CD14-positive monocyte (primary cell): Measurements from ENCODE around the gene NRF1. TPM values are rescaled to one million over a fixed set of nuclear protein-coding genes. Genes with fewer than 3 reads are reported as not detected.
A peak's percentile ranks its signal among the peaks of the same experiment; 100 is the strongest.

ENCODE experiments used
- DNase-seq, 3 donors: peaks; one replicate each; pipeline ENCODE4 v3.0.0-alpha.2; 2011 to 2022
- H2AFZ ChIP-seq: 2 replicates; pipeline ENCODE4 v1.6.0; 2012; ENCODE audit warnings: mild to moderate bottlenecking, low read depth, low read length, inconsistent platforms; ENCODE audit not compliant: insufficient read depth, poor library complexity, severe bottlenecking
- H3K27ac ChIP-seq, 2 donors: 1 replicate in 1 of 2; 2 replicates in 1 of 2; pipeline ENCODE4 v1.5.1; 2012 to 2013; ENCODE audit warnings: low read length in 2 of 2, control low read depth in 1 of 2, inconsistent platforms in 1 of 2, low read depth in 1 of 2, mild to moderate bottlenecking in 1 of 2
- H3K27me3 ChIP-seq, 2 donors: one replicate each; pipeline versions ENCODE4 v1.6.0 to v1.6.1; 2011 to 2013; ENCODE audit warnings: low read length in 2 of 2; ENCODE audit not compliant: control insufficient read depth in 2 of 2, insufficient read depth in 2 of 2
- H3K36me3 ChIP-seq, 2 donors: replicated peaks in 1 of 2; 1 replicate in 1 of 2; 2 replicates in 1 of 2; pipeline versions ENCODE4 v1.5.1 to v1.6.1; 2012 to 2013; ENCODE audit warnings: low read length in 2 of 2, control low read depth in 1 of 2, inconsistent platforms in 1 of 2, mild to moderate bottlenecking in 1 of 2; ENCODE audit not compliant: insufficient read depth in 2 of 2, control insufficient read depth in 1 of 2
- H3K4me1 ChIP-seq, 2 donors: 1 replicate in 1 of 2; 2 replicates in 1 of 2; pipeline versions ENCODE4 v1.5.1 to v1.6.1; 2012 to 2013; ENCODE audit warnings: low read length in 2 of 2, control low read depth in 1 of 2, inconsistent platforms in 1 of 2, mild to moderate bottlenecking in 1 of 2, moderate library complexity in 1 of 2; ENCODE audit not compliant: insufficient read depth in 2 of 2, control insufficient read depth in 1 of 2
- H3K4me2 ChIP-seq: replicated peaks from 2 replicates; pipeline ENCODE3; 2012; ENCODE audit warnings: low read length, moderate library complexity, mild to moderate bottlenecking; ENCODE audit not compliant: poor library complexity, severe bottlenecking; ENCODE audit errors: extremely low read depth
- H3K4me3 ChIP-seq, 3 experiments: fragments of 200-600 bp in 1 of 3; sonication (generic) in 1 of 3; replicated peaks in 1 of 3; 1 replicate in 2 of 3; 2 replicates in 1 of 3; pipeline ENCODE4 v1.5.1; 2011 to 2013; ENCODE audit warnings: low read length in 3 of 3, mild to moderate bottlenecking in 3 of 3, control low read depth in 2 of 3, low read depth in 2 of 3, inconsistent platforms in 1 of 3, moderate library complexity in 1 of 3
- H3K79me2 ChIP-seq: 2 replicates; pipeline ENCODE4 v1.6.0; 2012; ENCODE audit warnings: mild to moderate bottlenecking, control low read depth, inconsistent platforms, low read length, moderate library complexity; ENCODE audit not compliant: insufficient read depth
- H3K9ac ChIP-seq: 2 replicates; pipeline ENCODE4 v1.6.0; 2017; ENCODE audit warnings: low read length, mild to moderate bottlenecking; ENCODE audit not compliant: insufficient read depth, poor library complexity, severe bottlenecking
- H3K9me3 ChIP-seq, 2 donors: replicated peaks in 1 of 2; 1 replicate in 1 of 2; 2 replicates in 1 of 2; pipeline versions ENCODE4 v1.5.1 to v1.6.1; 2012 to 2013; ENCODE audit warnings: low read length in 2 of 2, control low read depth in 1 of 2; ENCODE audit not compliant: control insufficient read depth in 1 of 2, insufficient read depth in 1 of 2
- H4K20me1 ChIP-seq: 2 replicates; pipeline ENCODE4 v1.6.0; 2012; ENCODE audit warnings: mild to moderate bottlenecking, low read length, control low read depth, moderate library complexity; ENCODE audit not compliant: insufficient read depth
- H3K27ac Mint-ChIP-seq, 7 donors: one replicate each; pipeline ENCODE4 v1.8.0; 2020; ENCODE audit warnings: mild to moderate bottlenecking in 7 of 7, mixed read lengths in 7 of 7, moderate library complexity in 6 of 7, inconsistent platforms in 2 of 7
- H3K27me3 Mint-ChIP-seq, 3 donors: one replicate each; pipeline ENCODE4 v1.8.0; 2021 to 2022; ENCODE audit warnings: low read depth in 3 of 3, mild to moderate bottlenecking in 3 of 3, mixed read lengths in 3 of 3, moderate library complexity in 3 of 3, inconsistent platforms in 1 of 3
- H3K36me3 Mint-ChIP-seq, 2 donors: one replicate each; pipeline ENCODE4 v1.8.0; 2020; ENCODE audit warnings: mixed read lengths in 2 of 2, inconsistent platforms in 1 of 2, mild to moderate bottlenecking in 1 of 2
- H3K4me1 Mint-ChIP-seq: one replicate; pipeline ENCODE4 v1.8.0; 2020; ENCODE audit warnings: mild to moderate bottlenecking, mixed read lengths
- H3K4me3 Mint-ChIP-seq, 2 donors: one replicate each; pipeline ENCODE4 v1.8.0; 2020; ENCODE audit warnings: mild to moderate bottlenecking in 2 of 2, mixed read lengths in 2 of 2, moderate library complexity in 1 of 2
- H3K9me3 Mint-ChIP-seq, 7 donors: one replicate each; pipeline ENCODE4 v1.8.0; 2020 to 2022; ENCODE audit warnings: mixed read lengths in 7 of 7, mild to moderate bottlenecking in 6 of 7, moderate library complexity in 6 of 7, inconsistent platforms in 2 of 7
- WGBS: methylation state at CpG from one replicate; pipeline ENCODE4 v1.1.5; 2013; ENCODE audit warnings: missing lambda C conversion rate; ENCODE audit not compliant: insufficient coverage; 5-methylcytosine and 5-hydroxymethylcytosine counted together
- intact Hi-C, 2 donors: fragments of 100-400 bp; cut with micrococcal nuclease; formaldehyde crosslinking; loops; one replicate each; pipeline versions ENCODE4 v1.15.0 to v1.15.1; 2023
- polyA plus RNA-seq, 3 donors: library from polyadenylated mRNA; depleted of rRNA in 1 of 3; unstranded in 2 of 3; stranded (reverse) in 1 of 3; fragments of 300-500 nt in 2 of 3; fragments of >200 nt in 1 of 3; fragmentation: Illumina TruSeq in 2 of 3; gene quantifications; 1 replicate in 2 of 3; 2 replicates in 1 of 3; pipeline ENCODE4 v1.2.3, GENCODE V29; 2012 to 2021
- TF ChIP-seq, protein P1 (sequence below): fragments of 200-600 bp; IDR thresholded peaks from one replicate; pipeline ENCODE4 v1.8.0; 2022; ENCODE audit warnings: antibody characterized with exemption, mild to moderate bottlenecking

Gene NRF1
- polyA plus RNA-seq, 3 donors, result 5.1 to 14.0 (median 7.7) TPM

DNA sequence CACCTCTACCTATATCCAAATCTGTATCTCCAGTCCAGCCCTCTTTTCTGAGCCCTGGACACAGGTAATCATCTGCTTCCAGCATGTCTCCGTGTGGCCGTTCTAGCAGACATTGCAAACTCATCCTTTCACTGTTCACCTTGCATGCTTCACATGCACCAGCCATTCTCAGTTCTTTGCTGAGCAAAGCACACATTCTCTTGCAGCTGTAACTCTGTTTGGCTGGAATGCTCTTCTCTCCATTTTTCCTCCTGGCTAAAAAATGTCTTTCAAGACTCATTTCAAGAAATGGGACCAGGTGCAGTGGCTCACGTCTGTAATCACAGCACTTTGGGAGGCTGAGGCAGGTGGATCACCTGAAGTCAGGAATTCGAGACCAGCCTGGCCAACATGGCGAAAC, 40.3 kb upstream of the NRF1 start:
- Histone ChIP-seq H3K36me3 (no peaks in the 10 kb centered on the region), H3K4me2 (no peak overlapping the region), H3K27ac (no peak overlapping the region), H4K20me1 (no peaks in the 10 kb centered on the region), H3K4me3 (no peak overlapping the region), H2AFZ (no peak overlapping the region), H3K9ac (no peak overlapping the region), H3K27me3 (no peaks in the 10 kb centered on the region), H3K79me2 (no peaks in the 10 kb centered on the region), H3K4me1 (peaks cover 4 to 11% of the 10 kb centered on the region in 2 donors), H3K9me3 (no peaks in the 10 kb centered on the region)
- intact Hi-C loops, result no loop called here
- TF ChIP-seq, protein P1, sequence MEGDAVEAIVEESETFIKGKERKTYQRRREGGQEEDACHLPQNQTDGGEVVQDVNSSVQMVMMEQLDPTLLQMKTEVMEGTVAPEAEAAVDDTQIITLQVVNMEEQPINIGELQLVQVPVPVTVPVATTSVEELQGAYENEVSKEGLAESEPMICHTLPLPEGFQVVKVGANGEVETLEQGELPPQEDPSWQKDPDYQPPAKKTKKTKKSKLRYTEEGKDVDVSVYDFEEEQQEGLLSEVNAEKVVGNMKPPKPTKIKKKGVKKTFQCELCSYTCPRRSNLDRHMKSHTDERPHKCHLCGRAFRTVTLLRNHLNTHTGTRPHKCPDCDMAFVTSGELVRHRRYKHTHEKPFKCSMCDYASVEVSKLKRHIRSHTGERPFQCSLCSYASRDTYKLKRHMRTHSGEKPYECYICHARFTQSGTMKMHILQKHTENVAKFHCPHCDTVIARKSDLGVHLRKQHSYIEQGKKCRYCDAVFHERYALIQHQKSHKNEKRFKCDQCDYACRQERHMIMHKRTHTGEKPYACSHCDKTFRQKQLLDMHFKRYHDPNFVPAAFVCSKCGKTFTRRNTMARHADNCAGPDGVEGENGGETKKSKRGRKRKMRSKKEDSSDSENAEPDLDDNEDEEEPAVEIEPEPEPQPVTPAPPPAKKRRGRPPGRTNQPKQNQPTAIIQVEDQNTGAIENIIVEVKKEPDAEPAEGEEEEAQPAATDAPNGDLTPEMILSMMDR, result no peak
- DNase-seq, result no peak
- no peak overlapping the region for H3K4me3 Mint-ChIP-seq
- peaks cover 0 to 5% (median 5%) of the 10 kb centered on the region in 3 donors for H3K27me3 Mint-ChIP-seq
- peaks cover 0 to 3% (median 2%) of the 10 kb centered on the region in 7 donors for H3K9me3 Mint-ChIP-seq
- WGBS, result 97% methylated on average over 5 of the region's 5 CpGs
- H3K36me3 Mint-ChIP-seq, result peaks cover 0 to 3% of the 10 kb centered on the region in 2 donors
- H3K27ac Mint-ChIP-seq, result peak overlapping the region in 1 of 7 donors; percentile 46
- H3K4me1 Mint-ChIP-seq, result peaks cover 14% of the 10 kb centered on the region

DNA sequence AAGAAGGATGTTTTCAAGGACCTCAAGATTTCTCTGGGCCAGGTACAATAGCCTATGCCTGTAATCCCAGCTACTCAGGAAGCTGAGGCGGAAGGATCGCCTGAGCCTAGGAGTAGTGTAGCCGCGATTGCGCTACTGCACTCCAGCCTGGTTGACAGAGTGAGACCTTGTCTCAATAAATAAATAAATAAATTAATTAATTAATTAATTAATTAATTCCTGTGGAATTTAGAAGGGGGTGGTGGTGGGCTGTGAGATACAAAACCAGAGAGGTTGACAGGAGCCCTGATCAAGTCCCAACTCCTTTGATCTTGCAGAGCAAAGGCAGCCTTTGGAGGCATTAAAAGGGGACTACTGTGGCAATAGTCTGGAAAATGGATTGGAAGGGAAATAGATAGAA, 39.3 kb upstream of the NRF1 start:
- DNase-seq, result no peak
- intact Hi-C loops, result no loop called here

More for the DNA sequence above, 39.3 kb upstream of the NRF1 start:
- H3K36me3 ChIP-seq, result no peaks in the 10 kb centered on the region
- Mint-ChIP-seq H3K4me1 (peaks cover 9% of the 10 kb centered on the region), H3K27me3 (peaks cover 0 to 5% (median 4%) of the 10 kb centered on the region in 3 donors), H3K36me3 (peaks cover 0 to 2% of the 10 kb centered on the region in 2 donors), H3K9me3 (peaks cover 0 to 4% (median 2%) of the 10 kb centered on the region in 7 donors), H3K27ac (no peak overlapping the region), H3K4me3 (no peak overlapping the region)
- no peaks in the 10 kb centered on the region for H3K79me2 ChIP-seq
- no peaks in the 10 kb centered on the region for H3K9me3 ChIP-seq
- no peak overlapping the region for H3K4me2 ChIP-seq
- no peaks in the 10 kb centered on the region for H3K27me3 ChIP-seq
- H2AFZ ChIP-seq, result no peak overlapping the region
- TF ChIP-seq, protein P1, result no peak
- no peaks in the 10 kb centered on the region for H4K20me1 ChIP-seq
- no CpG with 5 or more reads among the region's 5 CpGs for WGBS
- no peak overlapping the region for H3K4me3 ChIP-seq
- no peak overlapping the region for H3K9ac ChIP-seq
- H3K27ac ChIP-seq, result no peak overlapping the region
- peaks cover 0 to 1% of the 10 kb centered on the region in 2 donors for H3K4me1 ChIP-seq
